Smooth muscle cell (in vitro differentiated cells): ENCODE measurements around the gene BABAM2. TPM values are rescaled to one million over a fixed set of nuclear protein-coding genes. Genes with fewer than 3 reads are reported as not detected.

ENCODE experiments used
- DNase-seq: peaks from one replicate; lab custom pipeline; 2025; ENCODE audit not compliant: unreplicated experiment; lab: John Stamatoyannopoulos, UW
- H2AFZ ChIP-seq: fragments of 200-600 bp; sonication (generic); 2 replicates; pipeline ENCODE4 v1.6.0; 2016; ENCODE audit warnings: antibody characterized with exemption, low read depth, mild to moderate bottlenecking
- H3F3A ChIP-seq: fragments of 200-600 bp; sonication (generic); 2 replicates; pipeline ENCODE4 v1.6.0; 2017; ENCODE audit warnings: antibody characterized with exemption, low read depth
- H3K27ac ChIP-seq: fragments of 200-600 bp; sonication (generic); 2 replicates; pipeline ENCODE4 v1.5.1; 2016; ENCODE audit warnings: low read depth, mild to moderate bottlenecking
- H3K27me3 ChIP-seq: fragments of 200-600 bp; sonication (generic); 2 replicates; pipeline ENCODE4 v1.6.1; 2016; ENCODE audit warnings: low read depth, mild to moderate bottlenecking
- H3K36me3 ChIP-seq: fragments of 200-600 bp; sonication (generic); 2 replicates; pipeline ENCODE4 v1.5.1; 2016; ENCODE audit warnings: low read depth
- H3K4me1 ChIP-seq: fragments of 200-600 bp; sonication (generic); 2 replicates; pipeline ENCODE4 v1.5.1; 2016; ENCODE audit warnings: low read depth
- H3K4me2 ChIP-seq: fragments of 200-600 bp; sonication (generic); 2 replicates; pipeline ENCODE4 v1.6.0; 2016; ENCODE audit warnings: mild to moderate bottlenecking
- H3K4me3 ChIP-seq: fragments of 200-600 bp; sonication (generic); 2 replicates; pipeline ENCODE4 v1.5.1; 2016; ENCODE audit warnings: mild to moderate bottlenecking
- H3K79me2 ChIP-seq: fragments of 200-600 bp; sonication (generic); 2 replicates; pipeline ENCODE4 v1.6.0; 2016; ENCODE audit warnings: low read depth, mild to moderate bottlenecking
- H3K9ac ChIP-seq: fragments of 200-600 bp; sonication (generic); 2 replicates; pipeline ENCODE4 v1.6.0; 2016; ENCODE audit warnings: low read depth
- H3K9me3 ChIP-seq: fragments of 200-600 bp; sonication (generic); replicated peaks from 2 replicates; pipeline ENCODE4 v1.5.1; 2016; ENCODE audit warnings: low read depth
- H4K20me1 ChIP-seq: fragments of 200-600 bp; sonication (generic); 2 replicates; pipeline ENCODE4 v1.6.0; 2016; ENCODE audit warnings: low read depth
- CTCF ChIP-seq: fragments of 200-600 bp; sonication (generic); IDR thresholded peaks from 2 replicates; pipeline ENCODE4 v1.5.1; 2017; ENCODE audit warnings: borderline replicate concordance, mild to moderate bottlenecking, antibody characterized with exemption; ENCODE audit not compliant: insufficient read depth, poor library complexity, severe bottlenecking
- WGBS: methylation state at CpG from one replicate; pipeline ENCODE4 v1.1.7; 2016; ENCODE audit warnings: low lambda C conversion rate; 5-methylcytosine and 5-hydroxymethylcytosine counted together
- polyA plus RNA-seq: library from polyadenylated mRNA; unstranded; fragments of >200 nt; fragmentation: Nextera tagmentation; extraction: Ambion mirVana; gene quantifications from 2 replicates; pipeline ENCODE4 v1.2.1, GENCODE V29; 2016
- total RNA-seq: library from RNA; depleted of rRNA; stranded (reverse); fragments of >200 nt; gene quantifications from 2 replicates; pipeline ENCODE4 v1.2.3, GENCODE V29; 2014

Gene BABAM2
- total and polyA plus RNA-seq, 2 experiments from 2014 or later: 26.5 to 29.1 TPM

- H3K27me3 ChIP-seq: no peaks in the 10 kb centered on the region
- H4K20me1 ChIP-seq: no peaks in the 10 kb centered on the region
- no peaks in the 10 kb centered on the region for H3K79me2 ChIP-seq
- no peak overlapping the region for H3K9ac ChIP-seq
- peaks cover 35% of the 10 kb centered on the region for H3K4me1 ChIP-seq
- TF ChIP-seq CTCF: no peak
- no peak overlapping the region for H3K4me2 ChIP-seq
- H3K36me3 ChIP-seq: no peaks in the 10 kb centered on the region
- WGBS: 88% methylated on average over 15 of the region's 15 CpGs
- H3K4me3 ChIP-seq: no peak overlapping the region
- no peak for DNase-seq
- H3K9me3 ChIP-seq: no peaks in the 10 kb centered on the region
- H3F3A ChIP-seq: no peaks in the 10 kb centered on the region
- H3K27ac ChIP-seq: no peak overlapping the region
- no peak overlapping the region for H2AFZ ChIP-seq
Observed at GRCh38 chr2:28319118-28320008, 428.8 kb downstream of the BABAM2 start.

GRCh38 chr2:28320009-28320365 lies 429.5 kb downstream of the BABAM2 start:
- 86% methylated on average over 6 of the region's 6 CpGs for WGBS
- no peak for TF ChIP-seq CTCF
- Histone ChIP-seq H3K27ac (no peak overlapping the region), H3K9me3 (no peaks in the 10 kb centered on the region), H3K4me1 (peaks cover 37% of the 10 kb centered on the region), H4K20me1 (no peaks in the 10 kb centered on the region), H3K4me3 (no peak overlapping the region), H3K9ac (no peak overlapping the region), H3K79me2 (no peaks in the 10 kb centered on the region), H2AFZ (no peak overlapping the region), H3K36me3 (no peaks in the 10 kb centered on the region), H3F3A (no peaks in the 10 kb centered on the region), H3K4me2 (no peak overlapping the region), H3K27me3 (no peaks in the 10 kb centered on the region)
- no peak for DNase-seq

- H3K4me1 ChIP-seq: peaks cover 41% of the 10 kb centered on the region
- no peaks in the 10 kb centered on the region for H3K79me2 ChIP-seq
- TF ChIP-seq CTCF: no peak
- H3K27ac ChIP-seq: no peak overlapping the region
- no peaks in the 10 kb centered on the region for H3F3A ChIP-seq
- no peak overlapping the region for H3K4me2 ChIP-seq
- no peaks in the 10 kb centered on the region for H3K27me3 ChIP-seq
- no peak overlapping the region for H3K9ac ChIP-seq
- H3K9me3 ChIP-seq: no peaks in the 10 kb centered on the region
- WGBS: 99% methylated on average over 7 of the region's 7 CpGs
- H3K36me3 ChIP-seq: no peaks in the 10 kb centered on the region
- no peaks in the 10 kb centered on the region for H4K20me1 ChIP-seq
- H3K4me3 ChIP-seq: no peak overlapping the region
- no peak overlapping the region for H2AFZ ChIP-seq
- DNase-seq: no peak
Observed at GRCh38 chr2:28320371-28320770, 429.8 kb downstream of the BABAM2 start.

- 54% methylated on average over 4 of the region's 4 CpGs for WGBS
- no peaks in the 10 kb centered on the region for H4K20me1 ChIP-seq
- DNase-seq: no peak
- no peak overlapping the region for H3K9ac ChIP-seq
- no peaks in the 10 kb centered on the region for H3K36me3 ChIP-seq
- H2AFZ ChIP-seq: no peak overlapping the region
- no peaks in the 10 kb centered on the region for H3K79me2 ChIP-seq
- H3K4me3 ChIP-seq: no peak overlapping the region
- H3F3A ChIP-seq: no peaks in the 10 kb centered on the region
- no peak for TF ChIP-seq CTCF
- no peak overlapping the region for H3K4me2 ChIP-seq
- no peaks in the 10 kb centered on the region for H3K9me3 ChIP-seq
- H3K27ac ChIP-seq: no peak overlapping the region
- H3K27me3 ChIP-seq: no peaks in the 10 kb centered on the region
- peaks cover 41% of the 10 kb centered on the region for H3K4me1 ChIP-seq
Observed at GRCh38 chr2:28321426-28321825, 430.9 kb downstream of the BABAM2 start.
